Posterior vena cava (tissue), 2 donors: Measurements from ENCODE around the gene ROPN1B. TPM values are rescaled to one million over a fixed set of nuclear protein-coding genes. Genes with fewer than 3 reads are reported as not detected.
"Not testable (repeated sequence)": the region's sequence is repeated elsewhere in the genome, so short reads cannot be mapped to it uniquely, and the experiment has no call there.

Experiments
- DNase-seq: peaks from one replicate; pipeline ENCODE4 v3.0.0-alpha.2; 2020; ENCODE audit warnings: low spot score
- intact Hi-C, 2 donors: fragments of 100-400 bp; cut with DNase I; formaldehyde crosslinking; loops; one replicate each; pipeline versions ENCODE4 v1.14.1 to v1.14.2; 2022 to 2023
- total RNA-seq, 2 donors: library from RNA; stranded (reverse); fragmentation: NEBNext Ultra II Directional; extraction: Animal tissue kit (Norgen Biotek cat#: 25700); gene quantifications; one replicate each; pipeline ENCODE4 v1.2.1, GENCODE V29; 2021
- donor health status: DM: yes; HTN: yes; CAD: no.
- donor health status: DM: yes; HTN: yes; CAD: no.

ROPN1B gene
- total RNA-seq, 2 donors from 2014 or later: not detected

DNA sequence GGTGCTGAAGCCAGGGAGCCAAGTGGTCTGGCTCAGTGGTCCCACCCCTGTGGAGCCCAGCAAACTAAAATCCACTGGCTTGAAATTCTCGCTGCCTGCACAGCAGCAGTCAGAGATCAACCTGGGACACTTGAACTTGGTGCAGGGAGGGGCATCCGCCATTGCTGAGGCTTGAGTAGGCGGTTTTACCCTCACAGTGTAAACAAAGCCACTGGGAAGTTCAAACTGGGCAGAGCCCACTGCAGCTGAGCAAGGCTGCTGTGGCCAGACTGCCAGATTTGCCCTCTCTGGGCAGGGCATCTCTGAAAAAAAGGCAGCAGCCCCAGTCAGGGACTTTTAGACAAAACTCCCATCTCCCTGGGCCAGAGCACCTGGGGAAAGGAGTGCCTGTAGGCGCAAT lies 27.8 kb downstream of the ROPN1B start:
- DNase-seq, intact Hi-C loops: not testable (repeated sequence)

DNA sequence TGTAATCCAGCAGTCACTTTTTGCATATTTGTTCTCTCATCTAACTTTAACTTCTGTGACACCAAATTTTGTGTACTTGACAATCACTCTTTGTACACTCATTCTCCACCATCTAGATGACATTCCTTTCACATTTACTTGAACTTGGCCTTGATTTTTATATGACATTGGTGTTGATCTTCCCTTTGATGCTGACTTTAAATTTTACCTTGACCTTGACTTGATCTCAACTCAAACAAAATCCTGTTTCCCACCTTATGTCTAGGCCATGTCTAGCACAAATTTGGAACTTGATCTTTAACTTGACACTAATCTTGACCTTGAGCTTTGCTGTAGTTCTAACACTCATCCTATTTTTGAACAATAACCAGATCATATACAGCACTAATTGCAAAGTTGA lies 33.2 kb downstream of the ROPN1B start:
- intact Hi-C loops: no loop called here
- DNase-seq: no peak

DNA sequence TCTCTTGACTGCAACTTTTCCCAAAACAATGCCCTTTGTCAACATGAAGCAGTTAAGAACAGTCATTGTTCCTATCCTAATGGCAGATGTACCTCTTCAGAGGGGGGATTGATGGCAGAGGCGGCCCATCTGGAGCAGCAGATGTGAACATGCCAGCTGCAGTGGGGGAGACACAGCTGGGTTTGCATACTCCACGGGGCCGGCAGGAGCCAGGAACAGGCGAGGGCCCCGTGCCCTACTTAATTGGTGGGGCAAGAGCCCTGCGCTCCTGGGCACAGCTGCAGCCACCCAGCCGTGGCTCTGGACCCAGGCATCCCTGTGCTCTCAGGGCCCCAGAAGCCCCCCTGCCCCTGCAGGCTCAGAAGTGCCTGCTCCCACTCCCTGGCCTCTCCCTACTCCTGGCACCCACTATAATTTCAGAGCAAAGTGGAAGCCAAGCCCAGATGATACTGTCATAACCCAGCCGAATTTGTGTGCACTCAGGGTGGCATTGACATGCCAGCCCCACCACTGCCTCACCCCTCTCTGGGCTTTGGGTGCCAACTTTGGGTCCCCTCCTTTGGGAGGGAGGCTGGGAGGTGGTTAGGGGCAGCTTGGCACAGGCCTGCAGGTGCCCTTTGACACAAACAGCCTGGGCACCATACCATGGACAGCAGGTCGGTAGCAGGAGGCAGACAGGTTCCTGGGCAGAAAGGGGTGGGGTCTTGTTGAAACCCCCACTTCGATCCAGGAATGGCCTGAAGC lies 34.6 kb downstream of the ROPN1B start:
- DNase-seq: no peak
- intact Hi-C loops: no loop called here

DNA sequence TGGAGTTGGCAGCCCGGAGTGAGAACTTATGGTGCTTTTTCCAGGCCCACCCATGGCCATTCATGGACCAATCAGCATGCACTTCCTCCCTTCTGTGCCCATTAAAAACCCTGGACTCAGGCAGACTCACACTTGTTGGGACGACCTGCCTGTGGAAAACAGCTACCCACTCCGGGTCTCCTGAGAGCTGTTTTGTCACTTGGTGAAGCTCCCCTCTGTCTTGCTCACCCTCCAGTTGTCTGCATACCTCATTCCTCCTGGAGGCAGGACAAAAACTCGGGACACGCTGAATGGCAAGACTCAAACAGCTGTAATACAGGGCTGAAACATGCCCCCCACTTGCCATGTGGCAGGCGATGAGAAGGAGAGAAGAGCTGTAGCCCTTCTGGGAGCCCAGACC lies 35.2 kb downstream of the ROPN1B start:
- intact Hi-C loops: no loop called here

DNA sequence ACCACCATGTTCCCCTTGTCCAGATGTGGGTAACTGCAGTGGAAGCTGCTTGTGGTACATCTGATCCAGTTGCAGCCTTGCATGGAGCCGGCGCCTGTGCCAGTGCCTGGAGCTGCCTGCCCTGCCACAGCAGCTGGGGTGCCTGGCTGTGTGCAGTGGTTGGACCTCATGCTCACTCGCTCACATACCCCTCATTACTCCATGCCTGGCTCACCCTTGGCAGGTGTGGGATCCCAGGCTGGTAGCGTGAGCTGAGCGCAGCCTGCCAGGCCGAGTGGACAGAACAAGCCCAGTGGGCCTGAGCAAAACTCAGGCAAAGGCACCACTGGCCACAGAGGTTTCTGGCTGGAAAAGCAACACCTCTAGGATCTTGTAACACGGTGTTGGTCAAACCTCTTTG lies 35.7 kb downstream of the ROPN1B start:
- intact Hi-C loops: no loop called here
- DNase-seq: no peak

More for the DNA sequence above, 35.2 kb downstream of the ROPN1B start:
- no peak for DNase-seq

DNA sequence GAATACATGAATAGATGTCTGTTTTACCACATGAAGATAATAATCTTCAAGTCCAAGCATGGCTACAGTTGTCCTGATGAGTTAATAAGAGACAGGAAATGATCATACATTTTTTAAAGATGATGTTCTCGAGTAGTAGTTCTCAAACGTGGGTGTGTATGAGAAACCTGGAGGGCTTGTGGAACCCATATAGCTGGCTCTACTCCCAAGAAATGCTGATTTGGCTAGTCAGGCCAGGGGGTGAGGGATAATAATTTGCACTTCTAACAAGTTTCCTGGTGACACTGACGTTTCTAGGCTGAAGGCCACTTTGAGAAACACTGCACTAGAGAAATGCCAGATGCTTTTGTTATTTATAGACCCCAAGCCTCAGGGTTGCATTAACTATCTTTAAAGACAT lies 37.0 kb downstream of the ROPN1B start:
- DNase-seq: no peak
- intact Hi-C loops: no loop called here

DNA sequence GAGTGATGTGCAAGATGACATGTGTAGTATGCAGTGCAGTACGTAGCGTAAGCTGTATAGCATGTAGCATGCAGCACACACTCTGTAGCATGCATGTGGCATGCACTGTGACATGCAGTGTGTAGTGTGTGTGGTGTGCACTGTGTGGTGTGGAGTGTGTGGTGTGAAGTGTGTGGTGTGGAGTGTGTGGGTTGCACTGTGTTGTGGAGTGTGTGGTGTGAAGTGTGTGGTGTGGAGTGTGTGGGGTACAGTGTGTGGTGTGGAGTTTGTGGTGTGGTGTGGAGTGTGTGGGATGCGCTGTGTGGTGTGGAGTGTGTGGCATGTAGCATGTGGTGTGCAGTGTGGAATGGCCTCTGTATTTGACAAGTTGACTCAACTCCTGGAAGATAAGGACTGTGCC lies 39.2 kb downstream of the ROPN1B start:
- DNase-seq: no peak
- intact Hi-C loops: no loop called here

DNA sequence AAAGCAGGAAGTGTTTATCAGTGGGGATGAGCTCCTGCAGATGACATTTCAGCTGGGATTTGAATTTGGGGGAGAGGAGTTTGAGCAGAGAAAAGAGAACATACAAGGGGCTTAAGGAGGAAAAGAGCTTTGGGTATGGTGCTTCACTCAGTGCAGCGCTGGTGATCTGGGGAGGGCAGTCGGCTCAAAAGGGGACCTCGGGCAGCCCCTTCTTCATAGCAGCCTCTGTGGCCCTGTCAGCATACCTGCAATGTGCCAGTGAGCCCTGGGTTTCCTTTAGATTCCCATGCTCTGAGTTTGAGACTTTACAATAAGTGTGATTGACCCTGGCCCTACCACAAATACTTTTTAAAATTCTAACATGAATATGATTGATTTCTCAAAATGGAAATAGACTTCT lies 40.2 kb downstream of the ROPN1B start:
- intact Hi-C loops: no loop called here
- no peak for DNase-seq

DNA sequence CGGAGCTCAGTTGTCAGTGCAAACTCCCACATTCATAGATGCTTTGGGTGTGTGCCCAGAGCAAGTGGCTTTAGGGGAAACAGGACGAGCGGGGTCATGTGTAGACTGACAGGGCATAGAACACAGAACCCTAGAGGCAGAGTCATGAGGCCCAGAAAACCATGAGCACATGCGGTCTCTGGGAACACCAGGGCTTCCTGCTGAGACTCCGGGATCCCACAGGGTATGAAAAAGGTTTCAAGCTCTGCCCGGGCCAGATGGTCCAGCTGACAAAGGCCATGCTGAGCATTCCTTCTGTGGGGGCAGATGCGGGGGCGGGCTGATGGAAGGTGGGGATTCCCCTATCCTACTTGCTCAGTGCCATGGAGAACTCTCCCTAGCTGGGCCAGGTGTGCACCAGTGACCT lies 44.8 kb downstream of the ROPN1B start:
- intact Hi-C loops: no loop called here
- peak; percentile 25 for DNase-seq

DNA sequence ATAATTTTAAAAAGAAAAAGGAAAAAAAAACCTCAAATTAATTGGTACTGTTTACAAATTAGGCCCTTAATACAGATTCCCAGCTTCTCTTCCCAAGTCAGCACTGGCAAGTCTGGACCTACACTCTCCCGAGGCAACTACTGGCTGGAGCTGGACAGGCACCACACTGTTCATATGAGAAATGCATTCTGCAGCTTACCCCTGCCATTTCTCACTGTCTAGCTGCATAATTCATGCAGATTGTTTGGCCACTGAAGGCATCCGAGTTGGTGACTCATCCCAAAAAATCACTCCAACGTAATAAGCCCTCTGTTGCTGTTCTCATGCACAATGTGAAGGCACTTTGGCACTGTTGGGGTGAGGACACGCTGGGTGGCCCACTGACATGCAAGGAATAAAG lies 45.3 kb downstream of the ROPN1B start:
- peak; percentile 46 for DNase-seq
- intact Hi-C loops: no loop called here

DNA sequence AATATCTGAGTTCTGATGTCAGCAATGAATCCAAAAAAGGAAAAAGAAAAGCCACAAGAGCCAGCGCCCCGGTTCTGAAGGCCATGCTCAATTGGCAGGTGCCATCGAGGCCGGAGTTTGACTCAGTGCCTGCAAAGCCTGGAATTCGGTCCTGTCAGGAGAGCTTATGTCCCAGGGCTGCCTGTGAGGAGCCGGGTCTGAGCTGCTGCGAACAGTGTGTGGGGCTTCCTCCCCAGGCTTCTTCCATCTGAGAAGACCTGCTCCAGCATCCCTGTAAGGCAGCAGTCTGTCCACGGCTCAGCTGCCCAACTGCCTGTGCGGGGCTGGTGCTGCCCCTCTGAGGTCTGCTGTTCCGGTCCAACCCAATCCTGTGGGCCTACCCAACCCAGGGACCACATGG lies 46.1 kb downstream of the ROPN1B start:
- DNase-seq: no peak

DNA sequence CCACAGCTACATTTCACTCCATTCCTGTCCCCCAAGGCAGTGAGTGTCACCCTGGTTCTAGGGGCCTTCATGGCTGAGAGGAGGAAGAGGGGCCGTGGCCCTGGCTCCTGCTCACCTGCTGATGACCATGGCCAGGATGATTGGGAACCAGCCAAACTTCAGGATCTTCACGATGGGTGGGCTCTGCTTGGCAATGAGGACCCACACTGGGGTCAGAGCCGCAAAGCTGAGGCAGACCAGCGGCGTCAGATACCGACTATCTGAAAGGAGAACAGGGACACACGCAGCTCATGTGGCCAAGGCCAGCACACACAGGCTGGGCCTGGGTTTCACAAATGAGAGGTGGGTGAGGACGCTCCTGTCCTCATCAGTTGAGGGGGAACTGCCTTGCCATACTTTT lies 47.6 kb downstream of the ROPN1B start:
- DNase-seq: no peak
- intact Hi-C loops: no loop called here

More for the DNA sequence above, 46.1 kb downstream of the ROPN1B start:
- intact Hi-C loops: no loop called here

DNA sequence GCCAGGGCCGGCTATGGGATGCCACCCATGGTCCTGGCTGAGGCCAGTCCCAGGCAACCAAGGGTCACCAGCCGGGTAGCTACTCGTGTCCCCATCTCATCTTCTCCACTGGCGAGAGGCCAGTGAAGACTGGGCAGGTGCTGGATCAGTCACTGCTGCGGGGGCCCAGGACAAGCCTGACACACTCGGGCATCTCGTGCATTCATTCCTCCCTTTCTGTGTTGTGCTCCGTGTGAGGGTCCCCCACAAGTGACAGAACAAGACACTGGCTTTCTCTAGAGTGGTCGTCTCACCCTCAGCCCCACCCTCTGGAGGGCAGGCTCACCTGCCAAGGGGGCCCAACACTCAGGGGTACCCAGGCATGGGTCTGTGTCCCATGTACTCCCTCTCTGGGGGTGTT lies 48.4 kb downstream of the ROPN1B start:
- DNase-seq: no peak
- intact Hi-C loops: no loop called here

DNA sequence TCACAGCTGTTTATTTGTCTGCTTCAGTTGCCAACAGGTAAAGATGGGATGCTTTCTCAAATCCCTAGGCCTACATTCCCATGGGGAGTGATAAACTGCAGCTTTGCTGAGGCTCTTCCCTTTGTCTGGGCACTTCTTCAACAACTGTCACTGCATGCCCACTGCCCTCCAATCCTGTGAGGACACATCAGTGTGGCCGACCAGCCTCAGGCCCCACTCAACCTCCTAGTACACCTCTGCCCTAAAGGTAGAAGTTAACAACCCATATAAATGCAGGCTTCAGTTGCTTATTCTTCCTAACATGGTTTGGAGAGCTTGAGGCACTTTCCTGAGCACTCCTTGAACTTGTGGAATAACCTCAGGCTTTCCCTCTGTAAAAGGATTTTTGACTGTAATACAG lies 49.6 kb downstream of the ROPN1B start:
- intact Hi-C loops: no loop called here

DNA sequence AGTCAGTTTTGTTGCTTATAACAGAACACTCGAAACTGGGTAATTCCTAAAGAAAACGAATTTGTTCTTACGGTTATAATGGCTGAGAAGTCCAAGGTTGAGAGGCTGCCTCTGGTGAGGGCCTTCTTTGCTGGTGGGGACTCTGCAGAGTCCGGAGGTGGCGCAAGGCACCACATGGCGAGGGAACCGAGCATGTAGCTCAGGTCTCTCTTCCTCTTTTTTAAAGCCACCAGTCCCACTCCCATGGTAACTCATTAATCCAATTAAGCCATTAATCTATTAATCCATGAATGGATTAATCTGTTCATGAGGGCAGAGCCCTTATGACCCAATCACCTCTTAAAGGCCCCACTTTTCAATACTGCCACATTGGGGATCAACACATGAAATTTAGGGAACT lies 50.0 kb downstream of the ROPN1B start:
- no peak for DNase-seq
- intact Hi-C loops: no loop called here

More for the DNA sequence above, 49.6 kb downstream of the ROPN1B start:
- DNase-seq: no peak

DNA sequence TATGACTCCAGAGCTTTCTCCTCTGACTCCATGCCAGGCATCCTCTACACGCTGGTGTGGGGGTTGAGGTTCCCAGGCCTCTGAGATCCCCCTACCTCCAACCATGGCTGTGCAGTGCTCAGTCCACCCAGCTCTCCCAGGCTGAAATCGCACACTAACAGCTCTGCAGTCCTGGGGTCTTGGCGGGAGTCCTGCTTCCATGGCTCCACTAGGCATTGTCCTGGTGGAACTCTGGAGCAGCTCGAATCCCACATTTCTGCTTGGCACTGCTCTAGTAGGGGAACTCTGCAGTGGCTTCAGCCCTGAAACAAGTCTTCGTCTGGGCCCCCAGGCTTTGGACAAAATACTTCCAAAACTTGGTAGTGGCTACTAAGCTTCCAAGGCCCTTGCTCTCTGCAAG lies 50.7 kb downstream of the ROPN1B start:
- no peak for DNase-seq
- intact Hi-C loops: no loop called here

DNA sequence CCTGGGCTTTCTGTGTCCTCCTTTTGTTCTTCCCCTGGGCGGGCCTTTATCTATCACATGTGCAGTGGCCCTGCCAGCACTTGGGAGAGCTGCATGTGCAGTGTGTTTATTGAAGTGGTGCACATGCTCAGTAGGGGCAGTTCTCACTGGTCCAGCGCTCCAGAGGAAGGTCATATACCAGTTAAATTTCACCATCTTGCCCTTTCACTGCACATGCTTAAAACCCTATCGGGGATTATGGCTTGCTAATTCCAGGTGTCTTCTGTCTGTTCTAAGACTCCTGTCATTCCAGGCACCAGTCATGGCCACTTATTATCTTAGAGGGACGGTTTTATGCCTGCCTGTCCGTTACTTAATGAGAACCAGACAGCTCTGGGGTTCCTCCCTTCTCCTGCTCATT lies 52.2 kb downstream of the ROPN1B start:
- intact Hi-C loops: no loop called here
- DNase-seq: no peak

DNA sequence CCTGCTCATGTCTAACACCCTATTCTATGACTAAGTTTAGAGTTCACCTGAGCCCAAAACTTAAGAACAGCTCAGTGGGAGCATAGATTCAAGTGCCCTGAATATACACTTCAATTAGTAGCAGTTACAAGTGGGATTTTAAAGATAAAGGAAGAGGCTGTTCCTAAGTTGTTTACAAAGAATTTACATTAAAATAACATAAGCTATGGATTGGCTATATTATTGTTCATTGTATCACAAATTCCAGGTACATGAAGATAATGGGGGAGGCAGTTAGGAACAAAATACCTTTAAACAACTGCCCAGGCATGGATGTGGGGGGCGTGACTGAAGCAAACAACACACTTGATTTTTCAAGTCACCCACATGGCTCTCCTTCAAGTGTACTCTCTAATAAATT lies 52.7 kb downstream of the ROPN1B start:
- DNase-seq: no peak
- intact Hi-C loops: no loop called here

DNA sequence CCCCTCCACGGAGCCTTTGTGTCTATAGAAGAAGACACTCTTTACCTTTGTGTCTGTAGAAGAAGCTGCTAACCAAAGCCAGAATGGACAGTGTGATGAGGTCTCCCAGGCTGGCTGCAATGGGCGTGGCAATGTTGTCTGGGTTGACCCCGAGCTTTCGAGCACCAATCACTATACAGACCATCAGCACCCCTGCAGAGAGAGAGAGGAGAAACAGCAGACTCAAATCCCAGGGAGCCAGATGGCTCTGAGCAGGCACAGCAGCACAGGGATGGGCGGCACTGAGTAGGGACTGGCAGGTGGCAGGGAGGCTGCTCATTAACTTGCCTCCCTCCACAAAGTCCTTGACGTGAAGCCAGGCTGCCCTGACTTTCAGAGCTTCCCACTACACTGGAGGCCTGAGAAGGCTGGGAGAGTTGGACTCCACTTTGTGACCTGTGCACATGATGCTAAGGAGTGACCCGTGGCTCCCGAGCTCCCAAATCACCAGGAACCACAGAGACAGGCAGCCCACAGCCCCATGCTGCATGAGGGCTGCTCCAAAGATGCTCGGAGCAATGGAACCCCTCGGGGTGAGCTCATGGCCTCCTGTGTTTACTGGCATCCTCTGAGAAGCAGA lies 53.9 kb downstream of the ROPN1B start:
- intact Hi-C loops: no loop called here
- DNase-seq: no peak

DNA sequence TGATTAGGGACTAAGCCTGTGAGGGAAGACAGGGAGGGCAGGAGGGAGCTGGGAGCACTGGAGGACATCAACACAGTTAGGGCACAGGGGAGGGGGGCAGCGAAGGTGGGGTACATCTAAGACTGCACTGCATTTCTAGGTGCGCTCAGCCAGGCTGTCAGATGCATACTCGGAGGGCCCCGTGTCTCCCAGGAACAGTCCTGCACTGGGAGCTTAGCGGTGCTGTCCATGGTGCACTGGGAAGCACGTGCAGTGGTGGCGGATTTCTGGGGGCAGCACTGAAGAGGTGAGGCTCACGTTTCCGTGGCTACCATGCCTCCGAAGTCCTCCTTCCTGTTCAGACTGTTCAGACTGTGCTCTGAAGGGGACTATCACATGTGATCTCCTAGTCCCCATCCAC lies 54.4 kb downstream of the ROPN1B start:
- DNase-seq: no peak
- intact Hi-C loops: no loop called here
